DOHH2 (cell line): Measurements from ENCODE around the gene XPOT.

Experiments
- H3F3A ChIP-seq: fragments of 200-600 bp; sonication (generic), shearing (Covaris generic); 2 replicates; pipeline ENCODE4 v1.6.0; 2016; ENCODE audit warnings: antibody characterized with exemption, mild to moderate bottlenecking; ENCODE audit not compliant: control insufficient read depth, insufficient read depth
- H3K27ac ChIP-seq: fragments of 200-600 bp; sonication (generic); 2 replicates; pipeline ENCODE4 v1.5.1; 2014; ENCODE audit warnings: low read depth, mild to moderate bottlenecking, low read length, moderate library complexity
- H3K27me3 ChIP-seq: fragments of 200-600 bp; sonication (generic); 2 replicates; pipeline ENCODE4 v1.6.1; 2014; ENCODE audit warnings: mild to moderate bottlenecking, low read length, mixed read lengths; ENCODE audit not compliant: control insufficient read depth
- H3K36me3 ChIP-seq: fragments of 200-600 bp; sonication (generic); 2 replicates; pipeline ENCODE4 v1.6.1; 2014; ENCODE audit warnings: mild to moderate bottlenecking, low read length, moderate library complexity, mixed read lengths; ENCODE audit not compliant: control insufficient read depth
- H3K4me1 ChIP-seq: fragments of 200-600 bp; sonication (generic); 2 replicates; pipeline ENCODE4 v1.6.1; 2014; ENCODE audit warnings: mild to moderate bottlenecking, low read length, mixed read lengths; ENCODE audit not compliant: control insufficient read depth
- H3K4me2 ChIP-seq: fragments of 200-600 bp; sonication (generic); 2 replicates; pipeline ENCODE4 v1.6.0; 2014; ENCODE audit warnings: mild to moderate bottlenecking, low read length, moderate library complexity
- H3K4me3 ChIP-seq: fragments of 200-600 bp; sonication (generic); 2 replicates; pipeline ENCODE4 v1.5.1; 2014; ENCODE audit warnings: mild to moderate bottlenecking, low read length, mixed read lengths
- H3K79me2 ChIP-seq: fragments of 200-600 bp; sonication (generic); 2 replicates; pipeline ENCODE4 v1.6.1; 2014; ENCODE audit warnings: mild to moderate bottlenecking, low read length, mixed read lengths; ENCODE audit not compliant: control insufficient read depth
- H3K9me2 ChIP-seq: fragments of 200-600 bp; sonication (generic); replicated peaks from 2 replicates; pipeline ENCODE4 v1.6.1; 2014; ENCODE audit warnings: mild to moderate bottlenecking, low read length, mixed read lengths; ENCODE audit not compliant: control insufficient read depth
- H3K9me3 ChIP-seq: fragments of 200-600 bp; sonication (generic); 2 replicates; pipeline ENCODE4 v1.6.1; 2014; ENCODE audit warnings: antibody characterized with exemption, low read length, mixed read lengths; ENCODE audit not compliant: control insufficient read depth, insufficient read depth
- H4K20me1 ChIP-seq: fragments of 200-600 bp; sonication (generic); 2 replicates; pipeline ENCODE4 v1.6.0; 2014; ENCODE audit warnings: low read depth, mild to moderate bottlenecking, antibody characterized with exemption, low read length, moderate library complexity; ENCODE audit not compliant: control insufficient read depth, insufficient read depth
- CTCF ChIP-seq: fragments of 200-600 bp; sonication (generic); IDR thresholded peaks from one replicate; pipeline ENCODE4 v1.5.1; 2014; ENCODE audit warnings: antibody characterized with exemption, mild to moderate bottlenecking, low read depth, low read length; ENCODE audit not compliant: poor library complexity, severe bottlenecking
- EZH2phosphoT487 ChIP-seq: fragments of 200-600 bp; sonication (generic); IDR thresholded peaks from 2 replicates; pipeline ENCODE4 v1.6.1; 2017; ENCODE audit warnings: borderline replicate concordance, mild to moderate bottlenecking, antibody characterized with exemption, low read length, moderate library complexity, mixed read lengths

XPOT gene

GRCh38 chr12:64455506-64455905 lies 51.3 kb downstream of the XPOT start:
- H3K4me2 ChIP-seq, result no peak overlapping the region
- no peaks in the 10 kb centered on the region for H3K9me3 ChIP-seq
- H3K9me2 ChIP-seq, result no peaks in the 10 kb centered on the region
- H3K79me2 ChIP-seq, result peaks cover 95% of the 10 kb centered on the region
- peaks cover 50% of the 10 kb centered on the region for H3K4me1 ChIP-seq
- no peak overlapping the region for H3K27ac ChIP-seq
- H3K4me3 ChIP-seq, result no peak overlapping the region
- H3F3A ChIP-seq, result peaks cover 19% of the 10 kb centered on the region
- H3K36me3 ChIP-seq, result peaks cover 62% of the 10 kb centered on the region
- H4K20me1 ChIP-seq, result peaks cover 11% of the 10 kb centered on the region
- H3K27me3 ChIP-seq, result no peaks in the 10 kb centered on the region
- no peak for TF ChIP-seq CTCF

GRCh38 chr12:64456119-64456518 lies 51.9 kb downstream of the XPOT start:
- H3K4me1 ChIP-seq, result peaks cover 44% of the 10 kb centered on the region
- H3K27me3 ChIP-seq, result no peaks in the 10 kb centered on the region
- peaks cover 62% of the 10 kb centered on the region for H3K36me3 ChIP-seq
- no peak for TF ChIP-seq CTCF
- no peak for TF ChIP-seq EZH2phosphoT487
- peaks cover 13% of the 10 kb centered on the region for H3F3A ChIP-seq
- H3K9me2 ChIP-seq, result no peaks in the 10 kb centered on the region
- H4K20me1 ChIP-seq, result peaks cover 11% of the 10 kb centered on the region
- H3K79me2 ChIP-seq, result peaks cover 91% of the 10 kb centered on the region
- H3K9me3 ChIP-seq, result no peaks in the 10 kb centered on the region
- no peak overlapping the region for H3K27ac ChIP-seq
- no peak overlapping the region for H3K4me3 ChIP-seq
- 0 out of 2 replicates have a peak overlapping the region, but pooled peaks have one; percentile 0 for H3K4me2 ChIP-seq

GRCh38 chr12:64457032-64457431 lies 52.8 kb downstream of the XPOT start:
- no peaks in the 10 kb centered on the region for H3K9me3 ChIP-seq
- no peaks in the 10 kb centered on the region for H3K9me2 ChIP-seq
- no peak for TF ChIP-seq EZH2phosphoT487
- TF ChIP-seq CTCF, result no peak
- peaks cover 66% of the 10 kb centered on the region for H3K36me3 ChIP-seq
- H3K79me2 ChIP-seq, result peaks cover 90% of the 10 kb centered on the region
- H3K4me2 ChIP-seq, result peak overlapping the region; percentile 13; the same call in 1 of the 2 replicates
- H3K4me1 ChIP-seq, result peaks cover 44% of the 10 kb centered on the region
- H3K27me3 ChIP-seq, result no peaks in the 10 kb centered on the region
- H4K20me1 ChIP-seq, result peaks cover 11% of the 10 kb centered on the region
- H3K4me3 ChIP-seq, result no peak overlapping the region
- H3K27ac ChIP-seq, result no peak overlapping the region
- H3F3A ChIP-seq, result peaks cover 9% of the 10 kb centered on the region
